Fibroblast of lung (primary cell): ENCODE results near the gene ROBO1. TPM values are rescaled to one million over a fixed set of nuclear protein-coding genes. Genes with fewer than 3 reads are reported as not detected.

Source experiments
- DNase-seq, 2 donors: peaks; one replicate each; pipeline versions ENCODE4 v3.0.0 to v3.0.0-alpha.2; 2010; ENCODE audit warnings: low read depth in 2 of 2
- H2AFZ ChIP-seq: 2 replicates; pipeline ENCODE4 v1.5.1; 2012; ENCODE audit warnings: low read length, control low read depth, inconsistent platforms
- H3K27ac ChIP-seq: 2 replicates; pipeline ENCODE4 v1.5.1; 2011; ENCODE audit warnings: low read length, control low read depth; ENCODE audit not compliant: insufficient read depth
- H3K27me3 ChIP-seq: 2 replicates; pipeline ENCODE4 v1.5.1; 2011; ENCODE audit warnings: mild to moderate bottlenecking, low read length; ENCODE audit not compliant: control insufficient read depth, insufficient read depth
- H3K36me3 ChIP-seq: 2 replicates; pipeline ENCODE4 v1.5.1; 2011; ENCODE audit warnings: low read length; ENCODE audit not compliant: control insufficient read depth, insufficient read depth
- H3K4me1 ChIP-seq: 2 replicates; pipeline ENCODE4 v1.5.1; 2011; ENCODE audit warnings: low read length; ENCODE audit not compliant: control insufficient read depth, insufficient read depth; ENCODE audit errors: extremely low read depth
- H3K4me2 ChIP-seq: 2 replicates; pipeline ENCODE4 v1.5.1; 2011; ENCODE audit warnings: low read length, control low read depth; ENCODE audit not compliant: insufficient read depth; ENCODE audit errors: extremely low read depth
- H3K4me3 ChIP-seq, 4 experiments: fragments of 200-600 bp in 1 of 4; sonication (generic) in 1 of 4; replicated peaks in 1 of 4; 2 replicates each; pipeline ENCODE4 v1.5.1; 2011 to 2016; ENCODE audit warnings: low read length in 4 of 4, low read depth in 3 of 4, mild to moderate bottlenecking in 3 of 4, control low read depth in 2 of 4, inconsistent platforms in 1 of 4, mixed read lengths in 1 of 4; ENCODE audit not compliant: insufficient read depth in 1 of 4; ENCODE audit errors: control extremely low read depth in 1 of 4
- H3K79me2 ChIP-seq: 2 replicates; pipeline ENCODE4 v1.5.1; 2012; ENCODE audit warnings: mild to moderate bottlenecking, low read length, inconsistent platforms; ENCODE audit not compliant: control insufficient read depth, insufficient read depth
- H3K9ac ChIP-seq: 2 replicates; pipeline ENCODE4 v1.5.1; 2011; ENCODE audit warnings: mild to moderate bottlenecking, low read length, control low read depth; ENCODE audit not compliant: insufficient read depth
- H3K9me3 ChIP-seq: 2 replicates; pipeline ENCODE4 v1.5.1; 2012; ENCODE audit warnings: low read depth, low read length; ENCODE audit not compliant: control insufficient read depth, insufficient read depth
- H4K20me1 ChIP-seq: 2 replicates; pipeline ENCODE4 v1.5.1; 2011; ENCODE audit warnings: low read length; ENCODE audit not compliant: control insufficient read depth, insufficient read depth; ENCODE audit errors: extremely low read depth
- EZH2 ChIP-seq: IDR thresholded peaks from 2 replicates; pipeline ENCODE4 v1.5.1; 2012; ENCODE audit warnings: low read length, control low read depth, mild to moderate bottlenecking; ENCODE audit errors: missing control alignments
- polyA plus RNA-seq, 2 donors: library from polyadenylated mRNA; depleted of rRNA in 1 of 2; stranded (reverse) in 1 of 2; unstranded in 1 of 2; fragments of >200 nt; gene quantifications; 2 replicates each; pipeline ENCODE4 v1.2.1, GENCODE V29; 2011 to 2012; ENCODE audit warnings: missing spikeins in 1 of 2
- total RNA-seq: library from RNA; depleted of rRNA; stranded (reverse); fragments of >200 nt; gene quantifications from 2 replicates; pipeline ENCODE4 v1.2.1, GENCODE V29; 2014
- TF ChIP-seq, protein P1 (sequence below), 2 donors: IDR thresholded peaks in 1 of 2; conservative IDR thresholded peaks in 1 of 2; 1 replicate in 1 of 2; 2 replicates in 1 of 2; pipeline ENCODE4 v1.5.1; 2011 to 2012; ENCODE audit warnings: low read length in 2 of 2, control low read depth in 1 of 2, inconsistent platforms in 1 of 2, low read depth in 1 of 2, mild to moderate bottlenecking in 1 of 2

The ROBO1 gene
- total and polyA plus RNA-seq, 2 donors (not counting 1 experiment from before 2014, with no cell fraction given), result 53.8 to 104 TPM

DNA sequence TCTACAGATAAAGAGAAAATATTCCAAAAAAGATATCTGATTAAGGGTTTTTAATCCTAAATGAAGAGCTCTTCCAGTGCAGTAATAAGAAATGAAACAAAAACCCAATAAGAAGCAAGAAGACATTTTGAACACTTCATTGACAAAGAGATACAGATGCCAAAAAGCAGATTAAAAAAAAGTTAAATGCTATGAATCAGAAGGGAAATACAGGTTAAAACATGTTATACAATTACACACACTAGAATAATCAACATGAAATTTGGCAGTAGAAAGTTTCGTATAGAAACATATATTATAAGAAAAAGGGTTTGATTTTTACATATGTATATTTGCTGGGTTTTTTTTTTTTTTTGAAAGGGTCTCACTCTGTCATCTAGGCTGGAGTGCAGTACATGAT lies 135.0 kb downstream of the ROBO1 start:
- no peaks in the 10 kb centered on the region for H3K27me3 ChIP-seq
- no peak overlapping the region for H2AFZ ChIP-seq
- no peaks in the 10 kb centered on the region for H4K20me1 ChIP-seq
- no peaks in the 10 kb centered on the region for H3K9me3 ChIP-seq
- H3K27ac ChIP-seq, result no peak overlapping the region
- H3K79me2 ChIP-seq, result no peaks in the 10 kb centered on the region
- no peak overlapping the region for H3K9ac ChIP-seq
- DNase-seq, result no peak
- no peak overlapping the region for H3K4me3 ChIP-seq
- H3K4me2 ChIP-seq, result no peak overlapping the region
- H3K4me1 ChIP-seq, result no peaks in the 10 kb centered on the region
- no peaks in the 10 kb centered on the region for H3K36me3 ChIP-seq
- TF ChIP-seq, protein P1, sequence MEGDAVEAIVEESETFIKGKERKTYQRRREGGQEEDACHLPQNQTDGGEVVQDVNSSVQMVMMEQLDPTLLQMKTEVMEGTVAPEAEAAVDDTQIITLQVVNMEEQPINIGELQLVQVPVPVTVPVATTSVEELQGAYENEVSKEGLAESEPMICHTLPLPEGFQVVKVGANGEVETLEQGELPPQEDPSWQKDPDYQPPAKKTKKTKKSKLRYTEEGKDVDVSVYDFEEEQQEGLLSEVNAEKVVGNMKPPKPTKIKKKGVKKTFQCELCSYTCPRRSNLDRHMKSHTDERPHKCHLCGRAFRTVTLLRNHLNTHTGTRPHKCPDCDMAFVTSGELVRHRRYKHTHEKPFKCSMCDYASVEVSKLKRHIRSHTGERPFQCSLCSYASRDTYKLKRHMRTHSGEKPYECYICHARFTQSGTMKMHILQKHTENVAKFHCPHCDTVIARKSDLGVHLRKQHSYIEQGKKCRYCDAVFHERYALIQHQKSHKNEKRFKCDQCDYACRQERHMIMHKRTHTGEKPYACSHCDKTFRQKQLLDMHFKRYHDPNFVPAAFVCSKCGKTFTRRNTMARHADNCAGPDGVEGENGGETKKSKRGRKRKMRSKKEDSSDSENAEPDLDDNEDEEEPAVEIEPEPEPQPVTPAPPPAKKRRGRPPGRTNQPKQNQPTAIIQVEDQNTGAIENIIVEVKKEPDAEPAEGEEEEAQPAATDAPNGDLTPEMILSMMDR (conservative IDR thresholded peaks at IDR 0.05 in 1 of 2, IDR thresholded peaks at IDR 0.05 in 1 of 2; ENCODE audit: low read depth in 1 of 2, low read length in 2 of 2), result no peak
- TF ChIP-seq EZH2, result no peak

DNA sequence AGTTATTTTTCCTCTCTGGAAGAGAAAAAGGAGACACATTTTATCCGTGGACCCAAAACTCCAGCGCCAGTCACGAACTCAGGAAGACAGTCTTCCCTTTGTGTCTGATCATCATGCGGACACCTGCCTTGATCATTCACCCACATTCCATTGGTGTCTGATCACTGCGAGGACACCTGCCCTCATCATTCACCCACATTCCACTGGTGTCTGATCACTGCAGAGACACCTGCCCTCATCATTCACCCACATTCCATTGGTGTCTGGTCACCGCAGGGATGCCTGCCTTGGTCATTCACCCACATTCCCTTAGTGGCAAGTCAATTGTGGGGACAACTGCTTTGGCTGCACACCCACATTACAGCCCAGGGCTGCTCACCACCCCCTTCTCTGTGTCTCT lies 148.9 kb downstream of the ROBO1 start:
- TF ChIP-seq, protein P1 (conservative IDR thresholded peaks at IDR 0.05 in 1 of 2, IDR thresholded peaks at IDR 0.05 in 1 of 2; ENCODE audit: low read depth in 1 of 2, low read length in 2 of 2), result no peak
- no peak for TF ChIP-seq EZH2
- H4K20me1 ChIP-seq, result no peaks in the 10 kb centered on the region
- no peaks in the 10 kb centered on the region for H3K79me2 ChIP-seq
- no peak overlapping the region for H3K9ac ChIP-seq
- no peaks in the 10 kb centered on the region for H3K27me3 ChIP-seq
- H3K4me1 ChIP-seq, result no peaks in the 10 kb centered on the region
- H3K36me3 ChIP-seq, result no peaks in the 10 kb centered on the region
- H3K9me3 ChIP-seq, result no peaks in the 10 kb centered on the region
- no peak overlapping the region for H2AFZ ChIP-seq
- H3K4me2 ChIP-seq, result no peak overlapping the region
- no peak overlapping the region for H3K27ac ChIP-seq
- no peak for DNase-seq
- no peak overlapping the region for H3K4me3 ChIP-seq

DNA sequence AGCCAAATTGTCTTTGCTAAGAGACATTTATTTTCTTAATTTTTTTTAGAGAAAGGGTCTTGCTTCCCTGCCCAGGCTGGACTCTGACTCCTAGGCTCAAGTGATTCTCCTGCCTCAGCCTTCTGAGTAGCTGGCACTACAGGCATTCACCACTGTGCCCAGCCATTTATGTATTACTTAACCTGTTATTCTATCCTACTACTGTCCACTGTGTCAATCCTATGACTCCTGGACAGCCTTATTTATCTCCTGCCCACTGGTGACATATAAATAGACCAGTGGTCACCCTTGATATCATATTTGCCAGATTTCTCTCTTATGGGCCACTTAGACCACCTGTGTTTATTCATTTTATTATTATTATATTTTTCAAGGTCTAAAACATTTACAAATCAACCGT lies 161.4 kb downstream of the ROBO1 start:
- Histone ChIP-seq H3K36me3 (no peaks in the 10 kb centered on the region), H3K27ac (no peak overlapping the region), H3K9ac (no peak overlapping the region), H4K20me1 (no peaks in the 10 kb centered on the region), H3K27me3 (no peaks in the 10 kb centered on the region), H3K4me1 (no peaks in the 10 kb centered on the region), H2AFZ (no peak overlapping the region), H3K4me3 (no peak overlapping the region), H3K79me2 (no peaks in the 10 kb centered on the region), H3K4me2 (no peak overlapping the region), H3K9me3 (no peaks in the 10 kb centered on the region)
- DNase-seq, result no peak
- TF ChIP-seq, protein P1 (conservative IDR thresholded peaks at IDR 0.05 in 1 of 2, IDR thresholded peaks at IDR 0.05 in 1 of 2; ENCODE audit: low read depth in 1 of 2, low read length in 2 of 2), result no peak
- TF ChIP-seq EZH2, result no peak
